K562 (cell line): ENCODE results near the gene USP19. TPM values are rescaled to one million over a fixed set of nuclear protein-coding genes. Genes with fewer than 3 reads are reported as not detected.

Experiments
- ARID1B ChIP-seq: fragments of 450-650 bp; IDR thresholded peaks from 2 replicates; pipeline ENCODE4 v1.6.1; 2016; ENCODE audit warnings: antibody characterized with exemption, mild to moderate bottlenecking, inconsistent platforms
- ATF7 ChIP-seq: fragments of 450-650 bp; IDR thresholded peaks from 2 replicates; pipeline ENCODE4 v1.7.1; 2014; ENCODE audit warnings: mild to moderate bottlenecking, moderate library complexity
- CBFA2T3 ChIP-seq: fragments of 450-650 bp; IDR thresholded peaks from 2 replicates; pipeline ENCODE4 v1.6.1; 2017
- CREB1 ChIP-seq, 2 experiments: sonication (generic) in 1 of 2; formaldehyde crosslinking in 1 of 2; IDR thresholded peaks; 2 replicates each; pipeline versions ENCODE4 v1.6.1 to v1.8.0; 2012 to 2022; ENCODE audit warnings: inconsistent platforms in 1 of 2, mild to moderate bottlenecking in 1 of 2, missing genetic modification reagents in 1 of 2, moderate library complexity in 1 of 2
- CREM ChIP-seq: IDR thresholded peaks from 2 replicates; pipeline ENCODE4 v1.6.1; 2014; ENCODE audit warnings: antibody characterized with exemption, low read depth
- EGR1 ChIP-seq: fragments of 450-650 bp; conservative IDR thresholded peaks from 2 replicates; pipeline ENCODE4 v1.6.1; 2017; ENCODE audit warnings: mild to moderate bottlenecking
- ETS1 ChIP-seq: conservative IDR thresholded peaks from 2 replicates; pipeline ENCODE4 v1.6.1; 2011; ENCODE audit warnings: low read depth, mild to moderate bottlenecking, low read length; ENCODE audit not compliant: control insufficient read depth
- ETV1 ChIP-seq: fragments of 450-650 bp; conservative IDR thresholded peaks from 2 replicates; pipeline ENCODE4 v1.6.1; 2016; ENCODE audit warnings: missing genetic modification characterization, control low read depth, low read depth, missing compliant biosample characterization
- GATA2 ChIP-seq: sonication (generic); formaldehyde crosslinking; IDR thresholded peaks from 2 replicates; pipeline ENCODE4 v1.4.0; 2020; ENCODE audit warnings: mild to moderate bottlenecking, missing genetic modification reagents
- HDAC3 ChIP-seq: fragments of 450-650 bp; IDR thresholded peaks from 2 replicates; pipeline ENCODE4 v1.6.1; 2018; ENCODE audit warnings: borderline replicate concordance, mild to moderate bottlenecking, moderate library complexity; ENCODE audit not compliant: partially characterized antibody
- JUND ChIP-seq, 2 experiments: IDR thresholded peaks; 2 replicates in 1 of 2; 3 replicates in 1 of 2; pipeline ENCODE4 v1.6.1; 2011; ENCODE audit warnings: borderline replicate concordance in 2 of 2, low read depth in 2 of 2, low read length in 2 of 2, improper control_type of control experiment in 1 of 2, missing biosample characterization in 1 of 2, missing genetic modification characterization in 1 of 2, missing genetic modification reagents in 1 of 2
- KLF16 ChIP-seq: IDR thresholded peaks from 2 replicates; pipeline ENCODE4 v1.6.1; 2016; ENCODE audit warnings: antibody characterized with exemption
- MNT ChIP-seq, 2 experiments: fragments of 450-650 bp; conservative IDR thresholded peaks; 2 replicates each; pipeline ENCODE4 v1.6.1; 2017; ENCODE audit warnings: mild to moderate bottlenecking in 2 of 2, moderate library complexity in 2 of 2
- MXD1 ChIP-seq: fragments of 250-450 bp; sonication (Bioruptor Pico); IDR thresholded peaks from 2 replicates; pipeline ENCODE4 v1.8.0; 2021; ENCODE audit warnings: borderline replicate concordance, mild to moderate bottlenecking, moderate library complexity; ENCODE audit not compliant: poor library complexity, severe bottlenecking
- NFIC ChIP-seq: fragments of 450-650 bp; IDR thresholded peaks from 2 replicates; pipeline ENCODE4 v1.6.1; 2017; ENCODE audit warnings: mild to moderate bottlenecking, inconsistent platforms
- NR2C2 ChIP-seq, 2 experiments: fragments of 200-800 bp in 1 of 2; sonication (Bioruptor generic) in 1 of 2; sonication (generic) in 1 of 2; formaldehyde crosslinking in 1 of 2; IDR thresholded peaks; 2 replicates each; pipeline versions ENCODE4 v1.6.1 to v1.8.0; 2016 to 2022; ENCODE audit warnings: mild to moderate bottlenecking in 1 of 2, missing compliant biosample characterization in 1 of 2, missing genetic modification characterization in 1 of 2, missing genetic modification reagents in 1 of 2
- POLR2AphosphoS5 ChIP-seq: IDR thresholded peaks from 2 replicates; pipeline ENCODE4 v1.6.1; 2011; ENCODE audit warnings: mild to moderate bottlenecking, low read depth, low read length, moderate library complexity; ENCODE audit not compliant: control insufficient read depth, insufficient read depth
- SMAD4 ChIP-seq: fragments of 250-450 bp; sonication (Bioruptor Pico); conservative IDR thresholded peaks from 2 replicates; pipeline ENCODE4 v1.8.0; 2021; ENCODE audit warnings: inconsistent platforms, mild to moderate bottlenecking, moderate library complexity
- TAL1 ChIP-seq: fragments of 450-650 bp; IDR thresholded peaks from 2 replicates; pipeline ENCODE4 v1.6.1; 2016; ENCODE audit warnings: mild to moderate bottlenecking
- TCF3 ChIP-seq: sonication (generic); formaldehyde crosslinking; IDR thresholded peaks from 2 replicates; pipeline ENCODE4 v1.4.0; 2020; ENCODE audit warnings: mild to moderate bottlenecking, missing genetic modification reagents
- UBTF ChIP-seq, 2 experiments: IDR thresholded peaks; 2 replicates each; pipeline ENCODE4 v1.6.1; 2012; ENCODE audit warnings: improper control_type of control experiment in 2 of 2, low read depth in 2 of 2, low read length in 2 of 2, borderline replicate concordance in 1 of 2
- ZBTB17 ChIP-seq: fragments of 450-650 bp; formaldehyde crosslinking; IDR thresholded peaks from 2 replicates; pipeline ENCODE4 v1.4.0; 2020; ENCODE audit warnings: mild to moderate bottlenecking
- ZFP30 ChIP-seq: fragments of 250-450 bp; sonication (Bioruptor Pico); IDR thresholded peaks from 2 replicates; pipeline ENCODE4 v1.8.0; 2022; ENCODE audit warnings: moderate library complexity, mild to moderate bottlenecking, inconsistent platforms, borderline replicate concordance
- polyA plus RNA-seq, 8 experiments: library from polyadenylated mRNA; depleted of rRNA in 4 of 8; stranded (reverse) in 5 of 8; unstranded in 3 of 8; fragments of >200 nt; fragmentation: Nextera tagmentation in 2 of 8; fragmentation: Illumina TruSeq in 1 of 8; extraction: Ambion mirVana in 2 of 8; extraction: Trizol in 1 of 8; gene quantifications; 2 replicates each; pipeline versions ENCODE4 v1.2.1 to v1.2.3, GENCODE V29; 2011 to 2014; ENCODE audit warnings: inconsistent platforms in 1 of 8, missing spikeins in 1 of 8
- total RNA-seq, 7 experiments: library from RNA; depleted of rRNA in 6 of 7; stranded (reverse); fragments of >200 nt in 6 of 7; fragmentation: Illumina TruSeq in 2 of 7; extraction: Trizol in 2 of 7; gene quantifications; 2 replicates each; pipeline versions ENCODE4 v1.2.1 to v1.2.3, GENCODE V29; 2011 to 2021; ENCODE audit warnings: low replicate concordance in 1 of 7

The USP19 gene
- total and polyA plus RNA-seq, 9 of the 15 experiments (the other 6 are each of a cell fraction or from before 2014, with no cell fraction given): 0.24 to 65.9 (median 36.9) TPM

GRCh38 chr3:49098429-49098828 is 22.2 kb downstream of the USP19 start (continued):
- no peak for TF ChIP-seq UBTF (IDR thresholded peaks at IDR 0.05; ENCODE audit: borderline replicate concordance in 1 of 2, low read depth in 2 of 2, low read length in 2 of 2)
- peak; percentile 95 for TF ChIP-seq NFIC
- TF ChIP-seq EGR1: 0 out of 2 replicates have a peak, but pooled peaks have one; percentile 33
- TF ChIP-seq HDAC3: peak; percentile 63
- TF ChIP-seq ATF7: peak; percentile 89
- no peak for TF ChIP-seq ETV1 (tag)
- TF ChIP-seq MNT (conservative IDR thresholded peaks at IDR 0.05): peak in 1 of 2 experiments; percentile 50; a peak in 2 of 4 replicates
- TF ChIP-seq TCF3 (CRISPR knock-in tag): peak; percentile 80
- peak; percentile 78 for TF ChIP-seq CREM
- TF ChIP-seq ETS1: no peak
- no peak for TF ChIP-seq ZFP30 (CRISPR knock-in tag)
- TF ChIP-seq ARID1B: peak; percentile 65
- TF ChIP-seq SMAD4: peak; percentile 97
- peak; percentile 32; the same call in 1 of the 2 replicates for TF ChIP-seq KLF16
- TF ChIP-seq NR2C2 (CRISPR knock-in tag; IDR thresholded peaks at IDR 0.05): no peak
- peak; percentile 39; the same call in 1 of the 2 replicates for TF ChIP-seq NR2C2 (tag; IDR thresholded peaks at IDR 0.05)
- no peak for TF ChIP-seq ZBTB17 (CRISPR knock-in tag)
- no peak for TF ChIP-seq MXD1 (CRISPR knock-in tag)
- TF ChIP-seq CBFA2T3: peak; percentile 87
- peak; percentile 71 for TF ChIP-seq POLR2AphosphoS5
- TF ChIP-seq CREB1 (IDR thresholded peaks at IDR 0.05): peak; percentile 69
- TF ChIP-seq CREB1 (CRISPR knock-in tag; IDR thresholded peaks at IDR 0.05): peak; percentile 48; the same call in 1 of the 2 replicates
- TF ChIP-seq TAL1: peak; percentile 55; the same call in 1 of the 2 replicates
- TF ChIP-seq GATA2: peak; percentile 61
- TF ChIP-seq JUND (IDR thresholded peaks at IDR 0.05; ENCODE audit: borderline replicate concordance, low read depth, low read length): peak; percentile 42; the same call in 1 of the 2 replicates
- TF ChIP-seq JUND (tag; IDR thresholded peaks at IDR 0.05; ENCODE audit: borderline replicate concordance, low read depth, low read length): no peak; the same call in 2 of the 3 replicates
